GM19025 (cell line): Measurements from ENCODE around the gene CCDC57.

ENCODE experiments used
- ATAC-seq: cut with Tn5 transposase; IDR thresholded peaks from one replicate; pipeline ENCODE4 v1.9.1; 2021; ENCODE audit warnings: mild to moderate bottlenecking, low read depth, moderate library complexity; ENCODE audit not compliant: unreplicated experiment

The CCDC57 gene

DNA sequence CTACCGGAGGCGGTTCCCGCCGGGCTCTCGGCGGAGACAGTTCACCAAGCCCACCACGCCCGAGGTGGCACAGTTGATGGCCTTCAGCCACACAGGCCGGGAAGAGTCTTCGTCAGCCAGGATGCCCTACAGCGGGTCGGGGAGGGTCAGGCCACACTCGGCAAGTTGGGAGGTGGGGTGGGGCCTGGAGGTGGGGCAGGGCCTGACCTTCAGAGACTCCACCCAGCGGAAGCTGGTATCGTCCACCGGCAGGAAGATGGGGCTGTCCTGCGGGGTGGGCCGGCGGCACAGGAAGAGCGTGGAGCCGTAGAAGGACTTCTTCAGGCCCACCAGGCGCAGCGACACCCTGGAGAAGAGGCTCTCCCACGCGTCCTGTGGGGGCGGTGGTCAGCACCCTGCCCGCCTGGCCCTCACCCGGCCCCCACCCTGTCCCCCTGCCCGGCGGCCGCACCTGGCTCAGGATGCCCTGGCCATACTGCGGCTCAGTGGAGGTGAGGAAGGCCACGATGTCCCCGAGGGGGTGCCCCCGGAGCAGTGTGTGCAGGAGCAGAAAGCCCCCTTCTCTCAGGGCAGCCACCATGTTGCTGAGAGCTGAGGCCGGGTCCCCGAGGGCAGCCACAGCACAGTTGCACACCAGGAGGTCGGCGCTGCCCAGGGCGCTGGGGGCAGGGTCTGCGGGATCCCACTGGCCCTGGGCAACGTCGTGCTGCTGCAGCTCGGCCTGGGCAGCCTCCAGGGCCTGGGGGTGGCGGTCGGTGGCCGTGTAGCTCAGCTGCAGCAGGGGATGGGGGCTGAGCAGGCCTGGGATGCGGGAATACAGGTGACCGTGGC is 127.4 kb downstream of the CCDC57 start:
- ATAC-seq: no peak

DNA sequence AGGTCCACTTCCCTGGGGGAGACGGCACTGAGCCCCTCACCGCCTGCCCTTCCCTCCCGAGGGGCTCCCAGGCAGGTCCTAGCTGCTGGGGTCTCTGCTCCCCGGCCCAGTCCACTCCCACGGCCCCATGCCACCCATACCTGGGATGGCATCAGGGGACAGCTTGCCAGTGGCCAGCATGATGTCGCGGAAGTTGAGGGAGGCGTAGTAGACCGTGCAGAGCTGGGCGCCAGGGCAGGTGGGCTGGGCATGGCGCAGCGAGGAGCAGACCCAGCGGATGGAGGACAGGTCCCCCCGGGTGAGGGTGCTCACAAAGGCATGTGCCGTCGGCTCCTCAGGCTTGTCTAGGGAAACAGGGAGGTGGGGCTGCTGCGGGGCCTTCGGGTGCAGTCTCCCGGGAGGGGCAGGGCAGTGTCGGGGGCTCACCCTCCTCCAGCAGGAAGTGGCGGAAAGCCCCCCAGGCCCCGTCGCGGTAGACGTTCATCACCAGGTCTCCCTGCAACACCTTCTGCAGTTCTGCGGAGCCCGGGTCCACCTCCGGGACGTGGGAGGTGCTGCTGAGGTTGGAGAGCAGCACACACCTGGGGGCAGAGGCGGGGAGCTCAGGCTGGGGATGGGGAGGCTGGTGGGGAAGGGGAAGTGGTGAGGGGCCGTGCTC is 128.1 kb downstream of the CCDC57 start:
- ATAC-seq: no peak

DNA sequence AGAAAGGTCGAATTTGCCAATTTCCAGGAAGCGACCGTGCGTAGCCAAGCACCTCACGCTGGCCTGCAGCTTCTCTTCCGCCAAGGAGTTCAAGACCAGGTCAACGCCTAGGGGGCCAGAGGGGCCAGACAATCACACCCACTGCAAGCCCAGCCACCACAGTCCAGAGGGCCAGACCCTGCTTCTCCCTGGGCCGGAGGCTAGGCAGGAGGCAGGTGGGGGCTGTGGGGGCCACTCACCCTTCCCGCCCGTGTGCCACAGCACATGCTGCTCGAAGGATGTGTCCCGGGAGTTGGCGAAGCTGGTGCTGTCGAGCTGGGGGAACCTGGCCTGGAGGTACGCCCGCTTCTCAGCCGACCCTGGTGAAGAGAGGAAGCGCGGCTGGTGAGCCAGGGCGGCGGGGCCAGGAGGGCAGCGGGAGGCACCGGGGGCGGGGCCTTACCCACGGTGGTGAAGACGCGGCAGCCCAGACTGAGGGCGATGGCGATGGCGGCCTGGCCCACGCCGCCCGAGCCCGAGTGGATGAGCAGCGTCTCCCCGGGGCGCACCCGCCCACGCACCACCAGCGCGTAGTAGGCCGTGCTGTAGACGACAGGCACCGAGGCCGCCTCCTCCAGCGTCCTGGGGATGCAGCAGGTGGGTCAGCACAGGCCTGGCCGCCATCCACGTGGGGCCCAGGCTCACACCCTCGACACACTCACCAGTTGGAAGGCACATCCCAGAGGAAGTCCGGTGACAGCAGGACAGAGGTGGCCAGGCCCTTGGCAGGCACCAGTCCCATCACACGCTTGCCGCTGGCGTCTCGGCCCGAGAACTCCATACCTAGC is 128.9 kb downstream of the CCDC57 start:
- ATAC-seq: no peak

DNA sequence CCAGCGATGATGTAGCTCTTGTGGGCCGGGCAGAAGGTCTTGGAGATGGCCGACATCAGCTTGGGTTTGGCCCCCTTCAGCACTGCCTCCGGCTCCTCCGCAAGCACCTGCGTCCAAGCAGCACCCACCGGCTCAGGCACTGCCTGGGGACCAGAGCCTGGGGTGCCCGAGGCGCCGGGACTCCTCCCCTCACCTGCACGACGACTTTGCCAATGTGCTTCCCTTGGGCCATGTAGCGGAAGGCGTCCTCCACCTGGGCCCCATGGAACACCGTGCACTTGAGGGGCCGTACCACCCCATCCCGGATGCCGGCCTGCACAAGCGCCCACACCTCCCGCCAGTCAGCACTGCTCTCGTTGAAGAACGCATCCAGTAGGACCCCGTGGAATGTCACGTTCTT is 129.6 kb downstream of the CCDC57 start:
- ATAC-seq: no peak

DNA sequence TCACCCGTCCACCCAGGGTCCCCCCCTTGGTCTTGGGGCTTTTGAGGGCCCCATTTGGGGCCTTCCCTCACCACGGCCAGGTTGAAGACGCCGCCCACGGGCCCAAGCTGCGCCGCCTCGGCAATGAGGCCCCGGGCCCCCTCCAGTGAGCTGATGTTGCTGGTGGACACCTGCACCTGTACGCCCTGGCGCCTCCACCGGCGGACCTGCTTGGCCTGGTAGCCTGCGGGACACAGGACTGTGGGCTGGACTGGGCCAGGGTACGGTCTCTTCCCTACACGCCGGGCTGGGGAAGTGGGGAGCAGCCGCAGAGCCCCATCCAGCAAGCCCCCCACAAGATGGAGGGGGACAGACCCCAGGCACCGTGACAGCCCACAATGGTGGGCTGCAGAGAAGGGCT is 130.2 kb downstream of the CCDC57 start:
- ATAC-seq: no peak

DNA sequence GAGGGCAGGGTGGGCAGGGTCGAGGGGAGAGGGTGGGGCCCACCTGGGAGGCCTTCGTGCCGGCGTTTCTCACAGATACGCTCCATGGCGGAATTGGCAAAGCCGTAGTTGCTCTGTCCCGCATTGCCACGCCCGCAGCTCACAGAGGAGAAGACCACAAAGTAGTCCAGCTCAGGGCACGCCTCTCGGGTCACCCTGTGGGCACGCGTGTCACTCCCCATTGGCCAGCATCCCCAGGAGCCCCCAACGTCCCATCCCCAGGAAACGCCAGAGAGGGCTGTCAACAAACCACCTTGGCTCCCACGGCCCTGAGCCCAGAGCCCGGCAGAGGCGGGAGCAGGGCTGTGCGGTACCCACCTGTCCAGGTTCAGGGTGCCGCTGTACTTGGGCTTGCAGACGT is 130.7 kb downstream of the CCDC57 start:
- no peak for ATAC-seq

DNA sequence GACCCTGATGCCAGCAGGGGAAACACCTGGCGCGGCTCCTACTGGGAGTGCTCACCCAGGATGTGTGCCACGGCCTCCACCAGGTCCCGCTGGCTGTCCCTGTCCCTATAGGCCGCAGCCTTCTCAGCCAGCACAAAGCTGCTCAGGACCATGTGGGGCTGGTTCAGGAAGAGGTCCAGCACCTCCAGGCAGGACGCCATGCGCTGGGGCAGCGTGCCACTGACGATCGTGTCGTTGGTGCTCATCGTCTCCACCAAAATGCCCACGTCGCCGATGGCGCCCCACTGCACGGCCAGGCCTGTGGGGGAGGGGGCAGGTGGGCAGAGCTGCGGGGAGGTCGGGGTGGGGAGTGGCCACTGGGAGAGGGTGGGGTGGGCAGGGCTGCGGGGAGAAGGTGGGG is 131.1 kb downstream of the CCDC57 start:
- ATAC-seq: no peak

DNA sequence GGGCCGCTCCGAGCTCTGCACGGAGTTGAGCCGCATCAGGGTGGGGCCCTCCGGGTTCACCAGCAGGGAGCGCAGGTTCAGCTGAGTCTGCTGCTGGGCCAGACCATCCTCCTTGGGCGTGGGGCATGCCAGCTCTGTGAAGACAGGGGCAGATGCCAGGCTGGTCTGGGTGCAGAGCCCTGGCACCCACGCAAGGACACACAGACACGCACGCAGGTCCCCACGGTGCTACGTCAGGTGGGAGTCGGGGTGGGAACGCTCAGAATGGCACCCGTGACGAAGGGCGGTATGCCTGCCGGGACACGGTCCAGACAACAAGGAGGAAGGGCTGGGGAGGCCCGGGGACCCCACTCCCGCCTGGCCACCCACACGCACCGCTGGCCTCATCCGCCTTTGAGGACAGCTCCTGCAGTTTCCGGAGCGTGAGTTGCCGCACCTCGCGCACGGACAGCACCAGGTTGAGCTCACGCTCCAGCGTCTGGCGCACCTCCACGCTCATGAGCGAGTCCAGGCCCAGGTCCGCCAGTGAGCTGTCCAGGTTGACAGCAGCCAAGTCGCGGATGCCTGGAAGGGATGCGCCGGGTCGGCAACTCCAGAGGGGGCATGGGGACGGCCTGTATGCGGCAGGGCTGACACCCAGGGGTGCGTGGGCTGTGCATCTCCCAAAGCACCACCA is 131.7 kb downstream of the CCDC57 start:
- ATAC-seq: no peak

DNA sequence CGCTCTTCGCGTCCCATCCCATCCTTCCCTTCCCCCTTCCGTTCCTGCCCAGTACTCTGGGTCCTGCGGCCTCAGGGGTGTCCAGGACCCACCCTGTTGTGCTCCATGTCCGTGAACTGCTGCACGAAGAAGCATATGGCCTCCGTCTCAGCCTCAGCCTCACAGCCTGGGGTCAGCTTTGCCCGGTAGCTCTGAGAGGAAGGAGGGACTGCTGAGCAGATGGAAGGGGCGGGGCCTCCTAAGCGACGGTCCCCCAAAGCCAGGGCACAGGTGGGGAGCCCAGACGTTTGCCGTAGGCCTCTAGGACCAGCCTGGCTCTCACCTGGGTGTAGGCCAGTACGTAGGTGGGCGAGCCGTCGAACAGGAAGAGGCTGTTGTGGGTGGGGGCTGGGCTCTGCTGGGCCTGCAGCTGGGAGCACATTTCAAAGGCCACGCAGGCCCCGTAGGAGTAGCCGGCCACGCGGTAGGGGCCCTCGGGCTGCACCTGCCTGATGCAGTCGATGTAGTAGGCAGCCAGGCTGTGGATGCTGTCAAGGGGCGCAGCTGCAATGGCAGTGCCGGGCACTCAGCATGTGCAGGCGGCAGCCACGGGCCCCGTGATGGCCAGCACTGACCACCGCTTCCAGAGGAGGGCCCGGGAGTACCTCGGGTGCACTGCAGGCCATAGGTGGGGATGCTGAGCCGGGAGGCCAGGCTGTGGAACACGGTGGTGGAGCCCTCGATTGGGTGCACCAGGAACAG is 132.4 kb downstream of the CCDC57 start:
- ATAC-seq: no peak

DNA sequence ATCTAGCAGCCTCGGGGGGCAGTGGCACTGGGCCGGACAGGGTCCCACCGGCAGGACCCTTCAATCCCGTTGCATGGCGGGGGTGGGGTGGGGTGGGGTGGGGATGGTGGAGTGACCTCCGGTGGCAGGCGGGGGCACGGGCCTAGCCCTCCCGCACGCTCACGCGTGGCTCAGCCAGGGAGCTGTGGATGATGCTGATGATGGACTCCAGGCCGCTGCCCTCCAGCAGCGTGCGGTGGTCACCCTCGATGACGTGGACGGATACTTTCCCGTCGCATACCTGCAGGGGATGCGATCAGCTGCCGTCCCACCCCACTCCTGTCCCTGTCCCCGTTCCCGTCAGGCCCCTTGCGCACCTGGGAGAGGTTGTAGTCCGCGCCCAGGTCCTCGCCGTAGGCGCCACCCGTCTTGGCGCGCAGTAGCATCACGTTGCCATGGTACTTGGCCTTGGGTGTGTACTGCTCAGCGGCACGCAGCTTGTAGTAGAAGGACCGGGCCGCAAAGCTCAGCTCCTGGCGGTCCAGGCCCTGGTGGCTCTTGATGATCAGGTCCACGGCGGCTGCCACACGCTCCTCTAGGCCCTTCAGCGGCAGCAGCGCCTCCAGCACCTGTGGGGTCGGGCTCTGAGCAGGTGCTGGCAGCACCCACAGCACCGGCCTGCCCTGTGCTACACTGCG is 133.5 kb downstream of the CCDC57 start:
- ATAC-seq: no peak

DNA sequence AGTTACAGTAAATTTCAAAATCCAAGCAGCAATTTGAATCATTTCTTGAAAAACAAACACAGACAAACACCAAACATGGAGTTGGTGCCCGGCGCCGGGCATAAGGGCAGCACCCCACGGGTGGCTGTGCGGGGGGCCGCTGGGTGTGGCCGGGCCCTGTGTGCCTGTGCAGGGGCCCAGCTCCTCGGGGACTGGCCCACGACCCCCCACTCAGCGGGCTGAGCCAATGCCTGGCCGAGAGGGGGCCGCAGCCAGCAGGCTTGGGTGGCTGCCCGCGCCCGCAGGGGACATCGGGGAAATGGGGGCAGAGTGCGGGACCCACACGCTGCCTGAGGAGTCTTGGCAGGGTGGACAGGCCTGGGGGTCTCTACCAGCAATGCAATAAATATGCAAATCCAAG is 134.2 kb downstream of the CCDC57 start:
- no peak for ATAC-seq

DNA sequence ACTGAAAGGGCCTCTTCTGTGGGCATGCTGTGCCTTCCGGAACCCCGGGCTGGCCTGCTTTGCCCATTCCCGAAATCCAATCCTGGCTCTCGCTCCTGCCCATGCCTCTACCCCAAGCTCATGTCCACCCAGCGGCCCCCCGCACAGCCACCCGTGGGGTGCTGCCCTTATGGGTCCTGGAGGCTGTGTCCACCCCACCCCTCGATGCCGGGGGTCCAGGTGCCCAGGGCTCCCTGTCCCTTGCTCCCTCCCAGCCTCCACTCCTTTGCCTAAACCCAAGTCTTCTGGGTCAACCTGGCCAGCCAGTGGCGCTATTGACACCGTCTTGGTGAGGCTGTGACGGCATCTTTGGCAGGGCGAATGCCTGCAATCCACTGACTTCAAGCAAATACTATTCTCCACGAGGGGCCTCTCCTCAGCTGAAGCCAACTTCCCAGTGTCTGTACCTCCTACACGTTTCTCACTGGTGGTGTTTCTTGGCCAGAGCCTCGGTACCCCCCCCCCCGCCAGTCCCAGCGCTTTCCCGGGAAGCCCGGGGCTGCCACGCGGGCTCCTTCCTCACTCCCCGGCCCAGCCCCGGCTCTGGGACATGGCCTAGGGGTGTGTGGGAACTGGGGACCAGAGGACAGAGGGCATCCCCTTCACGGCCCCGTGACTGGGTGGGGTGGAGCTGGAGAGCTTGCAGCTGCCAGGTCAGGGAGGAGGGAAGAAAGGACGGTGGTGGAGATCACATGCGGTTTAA is 134.9 kb downstream of the CCDC57 start:
- no peak for ATAC-seq

DNA sequence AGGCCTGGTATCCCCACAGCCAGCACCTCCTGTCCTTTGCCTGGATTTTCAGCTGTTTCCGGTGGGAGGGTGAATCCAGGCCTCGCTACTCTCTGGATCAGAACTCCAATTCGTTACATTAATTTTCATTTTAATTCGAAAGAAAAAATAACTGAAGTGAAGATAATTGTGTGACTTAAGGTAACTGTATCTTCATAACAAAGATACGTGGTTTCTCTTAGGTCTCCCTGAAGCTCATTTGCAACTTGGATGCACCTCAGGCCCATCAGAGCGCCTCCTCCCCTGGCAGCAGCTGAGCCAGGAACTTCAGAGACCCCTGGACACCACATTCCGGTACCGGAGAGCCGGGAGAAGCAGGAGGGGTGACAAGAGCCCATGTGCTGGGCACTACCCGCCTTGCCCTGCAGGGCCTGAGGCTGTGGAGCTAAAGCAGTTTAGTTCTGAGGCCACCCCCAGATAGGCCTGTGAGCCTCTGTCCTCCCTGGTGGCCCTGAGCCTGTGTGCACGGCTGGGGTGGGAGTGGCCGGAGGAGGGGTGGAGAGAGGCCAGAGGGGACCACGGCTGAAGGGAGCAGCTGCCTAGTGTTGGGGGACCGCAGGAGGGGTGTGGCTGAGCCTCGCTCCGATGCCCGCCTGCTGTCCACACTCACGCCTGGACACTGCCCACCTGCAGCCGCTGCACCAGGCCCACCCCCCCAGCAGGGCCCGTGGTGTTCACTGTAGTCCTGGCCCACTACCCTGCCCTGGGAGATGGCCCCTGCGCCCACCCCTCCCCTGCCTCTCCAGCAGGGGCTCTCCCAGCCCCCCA is 135.7 kb downstream of the CCDC57 start:
- ATAC-seq: no peak

DNA sequence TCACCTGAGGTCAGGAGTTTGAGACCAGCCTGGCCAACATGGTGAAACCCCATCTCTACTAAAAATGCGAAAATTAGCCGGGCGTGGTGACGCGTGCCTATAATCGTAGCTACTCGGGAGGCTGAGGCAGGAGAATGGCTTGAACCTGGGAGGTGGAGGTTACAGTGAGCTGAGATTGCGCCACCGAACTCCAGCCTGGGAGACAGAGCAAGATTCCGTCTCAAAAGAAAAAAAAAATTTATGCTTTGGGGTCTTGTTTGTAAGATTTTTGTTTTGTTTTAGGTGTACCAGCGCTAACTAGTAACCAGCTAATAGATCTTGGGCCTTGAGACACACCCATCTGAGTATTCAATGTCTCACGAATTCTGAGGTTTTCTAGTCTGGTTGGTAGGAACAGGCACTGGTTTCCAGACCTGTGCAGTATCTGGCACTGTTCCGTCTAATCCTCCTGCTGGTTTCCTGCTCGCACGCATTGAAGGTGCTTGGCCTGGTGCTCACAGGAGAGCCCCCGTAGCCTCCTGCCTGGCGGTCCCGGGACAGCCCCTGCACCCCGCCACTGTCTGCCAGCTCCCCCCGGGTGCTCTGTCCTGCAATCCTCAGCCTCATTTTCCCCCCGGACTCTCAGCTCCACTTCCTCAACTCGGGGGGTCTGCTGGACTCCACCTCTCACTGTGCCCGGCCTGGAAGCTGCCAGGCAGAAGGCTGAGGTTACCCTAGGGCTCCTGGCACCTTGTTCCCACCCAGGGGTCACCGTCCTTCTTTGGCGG is 136.4 kb downstream of the CCDC57 start:
- ATAC-seq: no peak

DNA sequence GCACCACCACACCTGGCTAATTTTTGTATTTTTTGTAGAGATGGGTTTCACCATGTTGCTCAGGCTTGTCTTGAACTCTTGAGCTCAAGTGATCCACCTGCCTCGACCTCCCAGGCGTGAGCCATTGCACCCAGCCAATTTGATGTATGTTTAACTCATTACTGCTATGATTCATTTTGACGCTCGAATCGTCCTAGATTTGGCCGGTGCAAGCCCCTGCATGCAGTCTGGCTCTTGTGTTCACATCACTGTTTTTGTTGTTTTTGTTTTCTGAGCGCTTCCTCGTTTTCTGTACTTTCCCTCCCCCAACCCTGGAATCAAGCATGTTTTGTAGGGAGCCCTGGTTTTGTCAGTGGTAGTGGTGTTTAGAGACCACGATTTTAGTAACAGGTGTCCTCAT is 139.2 kb downstream of the CCDC57 start:
- ATAC-seq: no peak

DNA sequence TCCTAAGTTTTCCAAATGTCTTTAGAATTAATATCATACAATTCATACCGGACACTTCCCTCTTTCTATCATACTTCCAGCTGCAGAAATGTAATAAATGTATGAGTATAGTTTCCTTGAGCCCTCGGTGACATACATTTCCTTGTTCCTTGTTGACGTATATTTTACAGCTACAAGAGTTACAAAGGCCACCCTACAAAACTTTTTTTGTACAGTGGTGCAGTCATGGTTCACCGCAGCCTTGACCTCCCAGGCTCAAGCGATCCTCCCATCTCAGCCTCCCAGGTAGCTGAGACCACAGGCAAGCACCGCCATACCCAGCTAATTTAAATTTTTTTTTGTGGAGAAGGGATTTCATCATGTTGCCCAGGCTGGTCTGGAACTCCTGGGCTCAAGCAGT is 139.8 kb downstream of the CCDC57 start:
- no peak for ATAC-seq

DNA sequence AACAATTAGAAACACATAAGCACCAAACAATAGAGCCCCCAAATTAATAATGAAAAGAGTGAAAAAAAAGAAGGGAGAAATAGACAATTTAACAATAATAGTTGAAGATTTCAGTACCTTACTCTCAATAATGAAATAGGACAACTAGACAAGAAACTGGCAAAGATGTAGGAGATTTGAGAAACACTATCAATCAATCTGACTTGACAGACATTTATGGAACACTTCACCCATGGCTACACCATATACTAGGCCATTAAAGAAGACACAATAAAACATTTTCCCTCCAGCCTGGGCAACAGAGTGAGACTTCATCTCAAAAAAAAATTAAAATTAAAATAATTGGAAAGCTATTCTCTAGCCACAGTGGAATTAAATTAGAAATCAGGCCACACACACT is 142.0 kb downstream of the CCDC57 start:
- ATAC-seq: no peak
